K562 (cell line): Measurements from ENCODE around the gene CENPP. TPM values are rescaled to one million over a fixed set of nuclear protein-coding genes. Genes with fewer than 3 reads are reported as not detected.

ENCODE experiments used
- CBX2 ChIP-seq: fragments of 200-600 bp; sonication (generic); IDR thresholded peaks from one replicate; pipeline ENCODE4 v1.6.1; 2012; ENCODE audit warnings: mild to moderate bottlenecking, low read length, inconsistent platforms; ENCODE audit not compliant: insufficient read depth, poor library complexity, severe bottlenecking
- ESRRA ChIP-seq: fragments of 450-650 bp; IDR thresholded peaks from 2 replicates; pipeline ENCODE4 v1.6.1; 2014; ENCODE audit warnings: low read depth, mild to moderate bottlenecking, moderate library complexity, borderline replicate concordance
- ILF3 ChIP-seq: fragments of 450-650 bp; IDR thresholded peaks from 2 replicates; pipeline ENCODE4 v1.6.1; 2018; ENCODE audit warnings: antibody characterized with exemption, mild to moderate bottlenecking, moderate library complexity, borderline replicate concordance
- JUNB ChIP-seq: fragments of 450-650 bp; formaldehyde crosslinking; conservative IDR thresholded peaks from 2 replicates; pipeline ENCODE4 v1.4.0; 2020; ENCODE audit warnings: mild to moderate bottlenecking
- NCOA1 ChIP-seq: fragments of 450-650 bp; IDR thresholded peaks from 2 replicates; pipeline ENCODE4 v1.6.1; 2016; ENCODE audit warnings: low read depth
- NELFE ChIP-seq: IDR thresholded peaks from 2 replicates; pipeline ENCODE4 v1.6.1; 2011; ENCODE audit warnings: mild to moderate bottlenecking; ENCODE audit not compliant: insufficient read depth, insufficient read length
- NR2F6 ChIP-seq: fragments of 450-650 bp; formaldehyde crosslinking; IDR thresholded peaks from 2 replicates; pipeline ENCODE4 v1.4.0; 2020; ENCODE audit warnings: mild to moderate bottlenecking
- RBM22 ChIP-seq: fragments of 200-400 bp; formaldehyde crosslinking; IDR thresholded peaks from 2 replicates; pipeline ENCODE4 v1.6.1; 2018; ENCODE audit warnings: low read length, low read depth; ENCODE audit not compliant: poor library complexity, severe bottlenecking
- RFX1 ChIP-seq: fragments of 450-650 bp; IDR thresholded peaks from 2 replicates; pipeline ENCODE4 v1.6.1; 2016; ENCODE audit warnings: mild to moderate bottlenecking, moderate library complexity
- SP1 ChIP-seq: sonication (generic); formaldehyde crosslinking; IDR thresholded peaks from 2 replicates; pipeline ENCODE4 v1.8.1; 2022; ENCODE audit warnings: mild to moderate bottlenecking, missing genetic modification reagents
- YY1 ChIP-seq, 3 experiments: IDR thresholded peaks; 2 replicates each; pipeline ENCODE4 v1.6.1; 2011; ENCODE audit warnings: low read length in 2 of 3, mild to moderate bottlenecking in 2 of 3, moderate library complexity in 2 of 3, borderline replicate concordance in 1 of 3, control low read depth in 1 of 3, low read depth in 1 of 3; ENCODE audit not compliant: insufficient read depth in 3 of 3, insufficient replicate concordance in 2 of 3, control insufficient read depth in 1 of 3, insufficient read length in 1 of 3; ENCODE audit errors: extremely low read depth in 1 of 3
- ZNF134 ChIP-seq: fragments of 250-450 bp; sonication (Bioruptor Pico); conservative IDR thresholded peaks from 2 replicates; pipeline ENCODE4 v1.4.0; 2020
- ZNF232 ChIP-seq: sonication (generic); formaldehyde crosslinking; IDR thresholded peaks from 2 replicates; pipeline ENCODE4 v1.8.0; 2022; ENCODE audit warnings: mild to moderate bottlenecking, missing genetic modification reagents
- polyA plus RNA-seq, 8 experiments: library from polyadenylated mRNA; depleted of rRNA in 4 of 8; stranded (reverse) in 5 of 8; unstranded in 3 of 8; fragments of >200 nt; fragmentation: Nextera tagmentation in 2 of 8; fragmentation: Illumina TruSeq in 1 of 8; extraction: Ambion mirVana in 2 of 8; extraction: Trizol in 1 of 8; gene quantifications; 2 replicates each; pipeline versions ENCODE4 v1.2.1 to v1.2.3, GENCODE V29; 2011 to 2014; ENCODE audit warnings: inconsistent platforms in 1 of 8, missing spikeins in 1 of 8
- total RNA-seq, 7 experiments: library from RNA; depleted of rRNA in 6 of 7; stranded (reverse); fragments of >200 nt in 6 of 7; fragmentation: Illumina TruSeq in 2 of 7; extraction: Trizol in 2 of 7; gene quantifications; 2 replicates each; pipeline versions ENCODE4 v1.2.1 to v1.2.3, GENCODE V29; 2011 to 2021; ENCODE audit warnings: low replicate concordance in 1 of 7
- TF ChIP-seq, protein P1 (sequence below): fragments of 450-650 bp; formaldehyde crosslinking; IDR thresholded peaks from 2 replicates; pipeline ENCODE4 v1.4.0; 2022; ENCODE audit warnings: missing genetic modification characterization
- TF ChIP-seq, protein P2 (sequence below): fragments of 450-650 bp; formaldehyde crosslinking; IDR thresholded peaks from 2 replicates; pipeline ENCODE4 v1.4.0; 2020; ENCODE audit warnings: mild to moderate bottlenecking, moderate library complexity
- TF ChIP-seq, protein P3 (sequence below): fragments of 200-800 bp; sonication (Bioruptor generic); IDR thresholded peaks from 2 replicates; pipeline ENCODE4 v1.6.1; 2016; ENCODE audit warnings: missing genetic modification characterization, missing compliant biosample characterization
- TF ChIP-seq, protein P4 (sequence below): fragments of 250-450 bp; sonication (Bioruptor Pico); IDR thresholded peaks from 2 replicates; pipeline ENCODE4 v1.8.0; 2021; ENCODE audit warnings: mild to moderate bottlenecking, moderate library complexity

The CENPP gene
- total and polyA plus RNA-seq, 9 of the 15 experiments (the other 6 are each of a cell fraction or from before 2014, with no cell fraction given): 8.0 to 28.5 (median 17.9) TPM

DNA sequence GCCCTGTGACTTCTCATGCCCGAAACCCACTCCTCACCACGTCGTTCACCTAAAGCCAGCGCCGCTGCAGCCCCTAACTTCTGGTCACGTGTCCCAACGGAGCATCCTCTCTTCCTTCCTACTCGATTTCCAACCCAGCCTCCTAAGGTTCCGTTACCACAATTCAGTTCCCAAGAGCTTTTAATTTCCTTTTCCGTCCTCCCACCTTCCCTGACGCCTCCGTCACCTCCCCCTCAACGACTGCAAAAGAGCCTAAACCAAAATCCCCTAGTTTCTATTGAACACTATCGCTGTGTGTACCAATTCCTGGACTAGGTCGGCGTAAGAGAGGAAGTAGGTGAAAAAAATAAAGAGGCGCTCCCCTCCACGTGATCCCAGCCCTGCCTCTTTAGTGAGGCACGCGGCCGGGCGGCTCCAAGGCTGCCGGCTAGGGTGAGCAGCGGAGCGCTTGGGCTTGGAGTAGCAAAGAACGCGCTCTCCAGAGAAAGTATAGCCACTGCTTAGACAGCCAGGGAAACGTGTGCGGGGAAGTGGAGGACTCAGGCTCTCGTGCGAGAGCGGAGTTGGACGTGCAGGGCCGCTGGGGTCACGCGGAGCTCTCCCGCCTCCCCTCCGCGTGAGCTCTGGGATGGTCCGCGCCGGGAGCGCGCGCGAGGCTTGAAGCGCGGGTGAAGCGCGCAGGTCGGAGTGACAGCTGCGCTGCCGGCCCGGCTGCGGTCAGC is at the start of gene CENPP, which contains the start of gene NOL8 (continued):
- TF ChIP-seq, protein P1, sequence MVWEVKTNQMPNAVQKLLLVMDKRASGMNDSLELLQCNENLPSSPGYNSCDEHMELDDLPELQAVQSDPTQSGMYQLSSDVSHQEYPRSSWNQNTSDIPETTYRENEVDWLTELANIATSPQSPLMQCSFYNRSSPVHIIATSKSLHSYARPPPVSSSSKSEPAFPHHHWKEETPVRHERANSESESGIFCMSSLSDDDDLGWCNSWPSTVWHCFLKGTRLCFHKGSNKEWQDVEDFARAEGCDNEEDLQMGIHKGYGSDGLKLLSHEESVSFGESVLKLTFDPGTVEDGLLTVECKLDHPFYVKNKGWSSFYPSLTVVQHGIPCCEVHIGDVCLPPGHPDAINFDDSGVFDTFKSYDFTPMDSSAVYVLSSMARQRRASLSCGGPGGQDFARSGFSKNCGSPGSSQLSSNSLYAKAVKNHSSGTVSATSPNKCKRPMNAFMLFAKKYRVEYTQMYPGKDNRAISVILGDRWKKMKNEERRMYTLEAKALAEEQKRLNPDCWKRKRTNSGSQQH (CRISPR knock-in tag): 0 out of 2 replicates have a peak, but pooled peaks have one; percentile 61
- TF ChIP-seq RBM22 (no peak), ESRRA (peak; percentile 79; the same call in 1 of the 2 replicates), ZNF232 (no peak), JUNB (CRISPR knock-in tag) (no peak), NCOA1 (peak; percentile 99), CBX2 (no peak), RFX1 (no peak), NR2F6 (peak; percentile 72; the same call in 1 of the 2 replicates), SP1 (CRISPR knock-in tag) (peak; percentile 75), ZNF134 (no peak), YY1 (IDR thresholded peaks at IDR 0.05; ENCODE audit: borderline replicate concordance in 1 of 3, control insufficient read depth in 1 of 3, extremely low read depth in 1 of 3, insufficient read depth in 3 of 3, insufficient read length in 1 of 3, insufficient replicate concordance in 2 of 3, low read depth in 1 of 3, low read length in 2 of 3) (peak in 1 of 3 experiments; percentile 64), NELFE (no peak), ILF3 (no peak)
- TF ChIP-seq, protein P2, sequence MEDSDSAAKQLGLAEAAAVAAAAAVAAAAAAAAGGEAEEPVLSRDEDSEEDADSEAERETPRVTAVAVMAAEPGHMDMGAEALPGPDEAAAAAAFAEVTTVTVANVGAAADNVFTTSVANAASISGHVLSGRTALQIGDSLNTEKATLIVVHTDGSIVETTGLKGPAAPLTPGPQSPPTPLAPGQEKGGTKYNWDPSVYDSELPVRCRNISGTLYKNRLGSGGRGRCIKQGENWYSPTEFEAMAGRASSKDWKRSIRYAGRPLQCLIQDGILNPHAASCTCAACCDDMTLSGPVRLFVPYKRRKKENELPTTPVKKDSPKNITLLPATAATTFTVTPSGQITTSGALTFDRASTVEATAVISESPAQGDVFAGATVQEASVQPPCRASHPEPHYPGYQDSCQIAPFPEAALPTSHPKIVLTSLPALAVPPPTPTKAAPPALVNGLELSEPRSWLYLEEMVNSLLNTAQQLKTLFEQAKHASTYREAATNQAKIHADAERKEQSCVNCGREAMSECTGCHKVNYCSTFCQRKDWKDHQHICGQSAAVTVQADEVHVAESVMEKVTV (CRISPR knock-in tag): no peak
- TF ChIP-seq, protein P3, sequence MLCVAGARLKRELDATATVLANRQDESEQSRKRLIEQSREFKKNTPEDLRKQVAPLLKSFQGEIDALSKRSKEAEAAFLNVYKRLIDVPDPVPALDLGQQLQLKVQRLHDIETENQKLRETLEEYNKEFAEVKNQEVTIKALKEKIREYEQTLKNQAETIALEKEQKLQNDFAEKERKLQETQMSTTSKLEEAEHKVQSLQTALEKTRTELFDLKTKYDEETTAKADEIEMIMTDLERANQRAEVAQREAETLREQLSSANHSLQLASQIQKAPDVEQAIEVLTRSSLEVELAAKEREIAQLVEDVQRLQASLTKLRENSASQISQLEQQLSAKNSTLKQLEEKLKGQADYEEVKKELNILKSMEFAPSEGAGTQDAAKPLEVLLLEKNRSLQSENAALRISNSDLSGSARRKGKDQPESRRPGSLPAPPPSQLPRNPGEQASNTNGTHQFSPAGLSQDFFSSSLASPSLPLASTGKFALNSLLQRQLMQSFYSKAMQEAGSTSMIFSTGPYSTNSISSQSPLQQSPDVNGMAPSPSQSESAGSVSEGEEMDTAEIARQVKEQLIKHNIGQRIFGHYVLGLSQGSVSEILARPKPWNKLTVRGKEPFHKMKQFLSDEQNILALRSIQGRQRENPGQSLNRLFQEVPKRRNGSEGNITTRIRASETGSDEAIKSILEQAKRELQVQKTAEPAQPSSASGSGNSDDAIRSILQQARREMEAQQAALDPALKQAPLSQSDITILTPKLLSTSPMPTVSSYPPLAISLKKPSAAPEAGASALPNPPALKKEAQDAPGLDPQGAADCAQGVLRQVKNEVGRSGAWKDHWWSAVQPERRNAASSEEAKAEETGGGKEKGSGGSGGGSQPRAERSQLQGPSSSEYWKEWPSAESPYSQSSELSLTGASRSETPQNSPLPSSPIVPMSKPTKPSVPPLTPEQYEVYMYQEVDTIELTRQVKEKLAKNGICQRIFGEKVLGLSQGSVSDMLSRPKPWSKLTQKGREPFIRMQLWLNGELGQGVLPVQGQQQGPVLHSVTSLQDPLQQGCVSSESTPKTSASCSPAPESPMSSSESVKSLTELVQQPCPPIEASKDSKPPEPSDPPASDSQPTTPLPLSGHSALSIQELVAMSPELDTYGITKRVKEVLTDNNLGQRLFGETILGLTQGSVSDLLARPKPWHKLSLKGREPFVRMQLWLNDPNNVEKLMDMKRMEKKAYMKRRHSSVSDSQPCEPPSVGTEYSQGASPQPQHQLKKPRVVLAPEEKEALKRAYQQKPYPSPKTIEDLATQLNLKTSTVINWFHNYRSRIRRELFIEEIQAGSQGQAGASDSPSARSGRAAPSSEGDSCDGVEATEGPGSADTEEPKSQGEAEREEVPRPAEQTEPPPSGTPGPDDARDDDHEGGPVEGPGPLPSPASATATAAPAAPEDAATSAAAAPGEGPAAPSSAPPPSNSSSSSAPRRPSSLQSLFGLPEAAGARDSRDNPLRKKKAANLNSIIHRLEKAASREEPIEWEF (CRISPR knock-in tag): no peak
- TF ChIP-seq, protein P4, sequence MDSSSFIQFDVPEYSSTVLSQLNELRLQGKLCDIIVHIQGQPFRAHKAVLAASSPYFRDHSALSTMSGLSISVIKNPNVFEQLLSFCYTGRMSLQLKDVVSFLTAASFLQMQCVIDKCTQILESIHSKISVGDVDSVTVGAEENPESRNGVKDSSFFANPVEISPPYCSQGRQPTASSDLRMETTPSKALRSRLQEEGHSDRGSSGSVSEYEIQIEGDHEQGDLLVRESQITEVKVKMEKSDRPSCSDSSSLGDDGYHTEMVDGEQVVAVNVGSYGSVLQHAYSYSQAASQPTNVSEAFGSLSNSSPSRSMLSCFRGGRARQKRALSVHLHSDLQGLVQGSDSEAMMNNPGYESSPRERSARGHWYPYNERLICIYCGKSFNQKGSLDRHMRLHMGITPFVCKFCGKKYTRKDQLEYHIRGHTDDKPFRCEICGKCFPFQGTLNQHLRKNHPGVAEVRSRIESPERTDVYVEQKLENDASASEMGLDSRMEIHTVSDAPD (CRISPR knock-in tag): no peak
